H9 (cell line): ENCODE measurements around the gene COLQ. TPM values are rescaled to one million over a fixed set of nuclear protein-coding genes. Genes with fewer than 3 reads are reported as not detected.
A peak's percentile ranks its signal among the peaks of the same experiment; 100 is the strongest.

Experiments
- DNase-seq: peaks from one replicate; pipeline ENCODE4 v3.0.0-alpha.2; 2017
- H2AFZ ChIP-seq: one replicate; pipeline ENCODE4 v1.6.1; 2013; ENCODE audit warnings: mild to moderate bottlenecking, low read length, control low read depth, moderate library complexity
- H2AK5ac ChIP-seq: 2 replicates; pipeline ENCODE4 v1.6.1; 2013; ENCODE audit warnings: low read length, control low read depth, mixed read lengths; ENCODE audit not compliant: insufficient read length
- H2BK120ac ChIP-seq: one replicate; pipeline ENCODE4 v1.6.1; 2013; ENCODE audit warnings: low read depth, mild to moderate bottlenecking, low read length, control low read depth, inconsistent platforms; ENCODE audit not compliant: poor library complexity, severe bottlenecking
- H2BK12ac ChIP-seq: 2 replicates; pipeline ENCODE4 v1.6.1; 2013; ENCODE audit warnings: low read length, control low read depth, mixed read lengths, low read depth; ENCODE audit not compliant: insufficient read length
- H2BK15ac ChIP-seq: 2 replicates; pipeline ENCODE4 v1.6.1; 2013; ENCODE audit warnings: low read depth, low read length, control low read depth
- H2BK20ac ChIP-seq: one replicate; pipeline ENCODE4 v1.6.1; 2013; ENCODE audit warnings: low read depth, mild to moderate bottlenecking, low read length, control low read depth, inconsistent platforms; ENCODE audit not compliant: poor library complexity, severe bottlenecking
- H2BK5ac ChIP-seq: 2 replicates; pipeline ENCODE4 v1.6.1; 2013; ENCODE audit warnings: low read length, control low read depth, mixed read lengths; ENCODE audit not compliant: insufficient read length
- H3K14ac ChIP-seq: 2 replicates; pipeline ENCODE4 v1.6.1; 2013; ENCODE audit warnings: low read length, control low read depth; ENCODE audit not compliant: insufficient read depth
- H3K18ac ChIP-seq: 2 replicates; pipeline ENCODE4 v1.6.1; 2013; ENCODE audit warnings: low read depth, mild to moderate bottlenecking, mixed read lengths, low read length, control low read depth; ENCODE audit not compliant: insufficient read length
- H3K23ac ChIP-seq: 2 replicates; pipeline ENCODE4 v1.6.1; 2013; ENCODE audit warnings: low read length, control low read depth, mixed read lengths, low read depth; ENCODE audit not compliant: insufficient read length
- H3K23me2 ChIP-seq: 2 replicates; pipeline ENCODE4 v1.6.1; 2013; ENCODE audit warnings: low read depth, mild to moderate bottlenecking, mixed read lengths, low read length, control low read depth; ENCODE audit not compliant: insufficient read length, poor library complexity, severe bottlenecking
- H3K27ac ChIP-seq: 2 replicates; pipeline ENCODE4 v1.5.1; 2013; ENCODE audit warnings: low read length, control low read depth, mixed read lengths, low read depth; ENCODE audit not compliant: insufficient read length
- H3K27me3 ChIP-seq: 2 replicates; pipeline ENCODE4 v1.6.1; 2013; ENCODE audit warnings: low read length, control low read depth, inconsistent platforms; ENCODE audit not compliant: insufficient read depth
- H3K4ac ChIP-seq: 2 replicates; pipeline ENCODE4 v1.6.1; 2013; ENCODE audit warnings: low read depth, mild to moderate bottlenecking, control low read depth, inconsistent platforms, low read length, moderate library complexity
- H3K4me1 ChIP-seq: 2 replicates; pipeline ENCODE4 v1.6.1; 2013; ENCODE audit warnings: low read length, control low read depth, inconsistent platforms; ENCODE audit not compliant: insufficient read depth
- H3K4me2 ChIP-seq: 2 replicates; pipeline ENCODE4 v1.6.1; 2013; ENCODE audit warnings: low read length, control low read depth, mixed read lengths; ENCODE audit not compliant: insufficient read length, insufficient read depth
- H3K56ac ChIP-seq: 2 replicates; pipeline ENCODE4 v1.6.1; 2013; ENCODE audit warnings: low read depth, mild to moderate bottlenecking, mixed read lengths, low read length, control low read depth; ENCODE audit not compliant: insufficient read length
- H3K79me1 ChIP-seq: 2 replicates; pipeline ENCODE4 v1.6.1; 2013; ENCODE audit warnings: low read depth, mild to moderate bottlenecking, moderate library complexity, low read length, control low read depth, inconsistent platforms; ENCODE audit not compliant: insufficient read depth, poor library complexity, severe bottlenecking
- H3K79me2 ChIP-seq: 2 replicates; pipeline ENCODE4 v1.6.1; 2013; ENCODE audit warnings: low read length, control low read depth, inconsistent platforms; ENCODE audit not compliant: insufficient read depth
- H3K9ac ChIP-seq: 2 replicates; pipeline ENCODE4 v1.6.1; 2013; ENCODE audit warnings: low read length, control low read depth, mixed read lengths; ENCODE audit not compliant: insufficient read length; ENCODE audit errors: extremely low read depth
- H3K9me3 ChIP-seq: one replicate; pipeline ENCODE4 v1.6.1; 2013; ENCODE audit warnings: low read depth, low read length, inconsistent platforms; ENCODE audit not compliant: control insufficient read depth
- H3T11ph ChIP-seq: one replicate; pipeline ENCODE4 v1.6.1; 2013; ENCODE audit warnings: mild to moderate bottlenecking, low read length, control low read depth, inconsistent platforms
- H4K20me1 ChIP-seq: one replicate; pipeline ENCODE4 v1.6.1; 2013; ENCODE audit not compliant: control insufficient read depth, insufficient read length, insufficient read depth
- H4K5ac ChIP-seq: 2 replicates; pipeline ENCODE4 v1.6.1; 2013; ENCODE audit warnings: low read depth, mild to moderate bottlenecking, mixed read lengths, low read length, control low read depth; ENCODE audit not compliant: insufficient read length
- H4K8ac ChIP-seq: replicated peaks from 2 replicates; pipeline ENCODE4 v1.6.1; 2013; ENCODE audit warnings: low read length, control low read depth, mixed read lengths, low read depth; ENCODE audit not compliant: insufficient read length
- H4K91ac ChIP-seq: 2 replicates; pipeline ENCODE4 v1.6.1; 2013; ENCODE audit warnings: low read depth, mild to moderate bottlenecking, moderate library complexity, mixed read lengths, low read length, control low read depth; ENCODE audit not compliant: insufficient read length
- H3K27ac Mint-ChIP-seq, 3 experiments: 2 replicates in 2 of 3; 3 replicates in 1 of 3; pipeline ENCODE4 v1.8.0; 2020 to 2021; ENCODE audit warnings: mixed read lengths in 3 of 3, mild to moderate bottlenecking in 1 of 3, moderate library complexity in 1 of 3
- H3K27me3 Mint-ChIP-seq: 2 replicates; pipeline ENCODE4 v1.8.0; 2021; ENCODE audit warnings: low read depth, mild to moderate bottlenecking, moderate library complexity, mixed read lengths
- H3K36me3 Mint-ChIP-seq, 3 experiments: 2 replicates in 2 of 3; 3 replicates in 1 of 3; pipeline ENCODE4 v1.8.0; 2020 to 2021; ENCODE audit warnings: low read depth in 3 of 3, mixed read lengths in 3 of 3; ENCODE audit not compliant: insufficient read depth in 1 of 3
- H3K4me1 Mint-ChIP-seq, 2 experiments: 2 replicates each; pipeline ENCODE4 v1.8.0; 2020; ENCODE audit warnings: mixed read lengths in 2 of 2
- H3K4me3 Mint-ChIP-seq, 2 experiments: 2 replicates in 1 of 2; 3 replicates in 1 of 2; pipeline ENCODE4 v1.8.0; 2020 to 2021; ENCODE audit warnings: mild to moderate bottlenecking in 2 of 2, mixed read lengths in 2 of 2, moderate library complexity in 1 of 2
- H3K9me3 Mint-ChIP-seq, 2 experiments: 2 replicates in 1 of 2; 3 replicates in 1 of 2; pipeline ENCODE4 v1.8.0; 2020; ENCODE audit warnings: mild to moderate bottlenecking in 2 of 2, mixed read lengths in 2 of 2, moderate library complexity in 1 of 2
- WGBS: extraction: QIAGEN DNeasy Blood & Tissue Kit; methylation state at CpG from one replicate; pipeline ENCODE4 v1.1.7; 2013; ENCODE audit warnings: missing lambda C conversion rate, low lambda C conversion rate, mixed read lengths; ENCODE audit not compliant: insufficient read length; ENCODE audit errors: extremely low coverage; 5-methylcytosine and 5-hydroxymethylcytosine counted together
- total RNA-seq: library from RNA; stranded (reverse); gene quantifications from 2 replicates; pipeline ENCODE4 v1.2.1, GENCODE V29; 2021
- TF ChIP-seq, protein P1 (sequence below): fragments of 200-600 bp; sonication (generic); conservative IDR thresholded peaks from 3 replicates; pipeline ENCODE4 v1.8.0; 2021; ENCODE audit warnings: antibody characterized with exemption, mild to moderate bottlenecking

COLQ gene
- total RNA-seq, 1 experiment from 2014 or later = 0.61 TPM

DNA sequence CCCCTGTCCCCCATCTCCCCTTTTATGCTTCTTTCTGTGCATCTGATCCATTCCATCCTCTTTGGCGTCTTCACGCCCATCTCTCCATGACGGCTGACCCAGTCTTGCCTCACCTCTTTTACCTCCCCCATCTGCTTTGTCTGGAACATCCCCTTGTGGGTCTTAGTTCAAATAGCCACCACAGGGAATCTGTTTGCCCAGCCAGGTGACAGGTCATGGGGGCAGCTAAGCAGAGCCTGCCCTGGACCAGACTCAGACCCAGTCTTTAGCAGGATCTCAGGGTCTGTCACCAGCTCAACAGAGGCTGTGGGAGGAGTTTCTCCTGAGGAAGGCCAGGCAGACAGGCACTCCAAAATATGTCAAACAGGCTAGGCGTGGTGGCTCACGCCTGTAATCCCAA is 28.1 kb downstream of the COLQ start:
- peak overlapping the region in 1 of 3 experiments; percentile 28; a peak in 1 of 7 replicates for H3K27ac Mint-ChIP-seq
- Histone ChIP-seq H3K4me2 (no peak overlapping the region), H3K23ac (no peak overlapping the region), H2BK12ac (no peak overlapping the region), H3T11ph (no peak overlapping the region), H4K8ac (no peak overlapping the region), H2BK120ac (no peak overlapping the region), H3K4me1 (peaks cover 3% of the 10 kb centered on the region; the same call in 1 of the 2 replicates), H3K9me3 (no peaks in the 10 kb centered on the region), H2BK5ac (no peak overlapping the region), H3K27ac (no peak overlapping the region), H3K14ac (no peak overlapping the region), H3K79me1 (no peaks in the 10 kb centered on the region), H2AFZ (no peak overlapping the region), H3K23me2 (no peaks in the 10 kb centered on the region), H3K4ac (no peak overlapping the region), H4K20me1 (no peaks in the 10 kb centered on the region), H4K91ac (no peak overlapping the region), H3K56ac (no peak overlapping the region), H2BK20ac (no peak overlapping the region), H3K79me2 (no peaks in the 10 kb centered on the region), H3K27me3 (no peaks in the 10 kb centered on the region), H2BK15ac (no peak overlapping the region), H3K18ac (no peak overlapping the region), H2AK5ac (no peak overlapping the region), H3K9ac (no peak overlapping the region), H4K5ac (no peak overlapping the region)
- H3K4me1 Mint-ChIP-seq = peaks cover 15 to 22% of the 10 kb centered on the region in 2 experiments
- H3K36me3 Mint-ChIP-seq = no peaks in the 10 kb centered on the region
- H3K9me3 Mint-ChIP-seq = no peaks in the 10 kb centered on the region
- TF ChIP-seq, protein P1, sequence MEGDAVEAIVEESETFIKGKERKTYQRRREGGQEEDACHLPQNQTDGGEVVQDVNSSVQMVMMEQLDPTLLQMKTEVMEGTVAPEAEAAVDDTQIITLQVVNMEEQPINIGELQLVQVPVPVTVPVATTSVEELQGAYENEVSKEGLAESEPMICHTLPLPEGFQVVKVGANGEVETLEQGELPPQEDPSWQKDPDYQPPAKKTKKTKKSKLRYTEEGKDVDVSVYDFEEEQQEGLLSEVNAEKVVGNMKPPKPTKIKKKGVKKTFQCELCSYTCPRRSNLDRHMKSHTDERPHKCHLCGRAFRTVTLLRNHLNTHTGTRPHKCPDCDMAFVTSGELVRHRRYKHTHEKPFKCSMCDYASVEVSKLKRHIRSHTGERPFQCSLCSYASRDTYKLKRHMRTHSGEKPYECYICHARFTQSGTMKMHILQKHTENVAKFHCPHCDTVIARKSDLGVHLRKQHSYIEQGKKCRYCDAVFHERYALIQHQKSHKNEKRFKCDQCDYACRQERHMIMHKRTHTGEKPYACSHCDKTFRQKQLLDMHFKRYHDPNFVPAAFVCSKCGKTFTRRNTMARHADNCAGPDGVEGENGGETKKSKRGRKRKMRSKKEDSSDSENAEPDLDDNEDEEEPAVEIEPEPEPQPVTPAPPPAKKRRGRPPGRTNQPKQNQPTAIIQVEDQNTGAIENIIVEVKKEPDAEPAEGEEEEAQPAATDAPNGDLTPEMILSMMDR = no peak
- no peak overlapping the region for H3K4me3 Mint-ChIP-seq
- DNase-seq = no peak
- H3K27me3 Mint-ChIP-seq = peaks cover 5% of the 10 kb centered on the region; the same call in 1 of the 2 replicates
- WGBS = no CpG with 5 or more reads among the region's 5 CpGs
